GM12874 (cell line): ENCODE measurements around the gene TAPBP.

Experiments
- TF ChIP-seq, protein P1 (sequence below): IDR thresholded peaks from 2 replicates; pipeline ENCODE4 v1.5.1; 2011; ENCODE audit warnings: low read depth, mild to moderate bottlenecking, control low read depth, low read length, moderate library complexity; ENCODE audit not compliant: insufficient read depth

Gene TAPBP

GRCh38 chr6:33336495-33336894 is 22.6 kb upstream of the TAPBP start:
- TF ChIP-seq, protein P1, sequence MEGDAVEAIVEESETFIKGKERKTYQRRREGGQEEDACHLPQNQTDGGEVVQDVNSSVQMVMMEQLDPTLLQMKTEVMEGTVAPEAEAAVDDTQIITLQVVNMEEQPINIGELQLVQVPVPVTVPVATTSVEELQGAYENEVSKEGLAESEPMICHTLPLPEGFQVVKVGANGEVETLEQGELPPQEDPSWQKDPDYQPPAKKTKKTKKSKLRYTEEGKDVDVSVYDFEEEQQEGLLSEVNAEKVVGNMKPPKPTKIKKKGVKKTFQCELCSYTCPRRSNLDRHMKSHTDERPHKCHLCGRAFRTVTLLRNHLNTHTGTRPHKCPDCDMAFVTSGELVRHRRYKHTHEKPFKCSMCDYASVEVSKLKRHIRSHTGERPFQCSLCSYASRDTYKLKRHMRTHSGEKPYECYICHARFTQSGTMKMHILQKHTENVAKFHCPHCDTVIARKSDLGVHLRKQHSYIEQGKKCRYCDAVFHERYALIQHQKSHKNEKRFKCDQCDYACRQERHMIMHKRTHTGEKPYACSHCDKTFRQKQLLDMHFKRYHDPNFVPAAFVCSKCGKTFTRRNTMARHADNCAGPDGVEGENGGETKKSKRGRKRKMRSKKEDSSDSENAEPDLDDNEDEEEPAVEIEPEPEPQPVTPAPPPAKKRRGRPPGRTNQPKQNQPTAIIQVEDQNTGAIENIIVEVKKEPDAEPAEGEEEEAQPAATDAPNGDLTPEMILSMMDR, result no peak

DNA sequence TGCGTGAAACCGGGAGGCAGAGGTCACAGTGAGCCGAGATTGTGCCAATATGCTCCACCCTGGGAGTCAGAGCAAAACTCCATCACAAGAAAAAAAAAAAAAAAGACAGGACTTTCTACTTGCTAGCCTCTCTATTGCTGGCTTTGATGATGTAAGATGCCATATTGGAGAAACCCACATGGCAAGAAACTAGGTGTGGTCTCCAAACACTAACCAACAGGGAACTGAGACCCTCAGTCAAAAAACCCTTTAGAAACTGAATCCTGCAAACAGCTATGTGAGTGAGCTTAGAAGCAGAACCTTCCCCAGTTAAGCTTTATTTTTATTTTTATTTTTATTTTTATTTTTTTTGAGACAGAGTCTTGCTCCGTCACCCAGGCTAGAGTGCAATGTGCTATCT is 22.0 kb upstream of the TAPBP start:
- TF ChIP-seq, protein P1, result no peak

DNA sequence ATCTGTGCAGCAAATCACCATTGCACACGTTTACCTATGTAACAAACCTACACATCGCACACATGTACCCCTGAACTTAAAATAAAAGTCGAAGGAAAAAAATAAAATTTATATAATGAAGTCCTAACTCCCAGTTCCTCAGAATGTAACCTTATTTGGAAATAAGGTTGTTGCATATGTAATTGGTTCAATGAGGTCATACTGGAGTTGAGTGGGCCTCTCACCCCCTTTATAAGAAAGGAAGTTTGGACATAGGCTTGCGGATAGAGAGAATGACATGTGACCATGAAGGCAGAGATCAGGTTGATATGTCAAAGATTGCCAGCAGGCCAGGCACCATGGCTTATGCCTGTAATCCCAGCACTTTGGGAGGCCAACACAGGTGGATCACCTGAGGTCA is 19.8 kb upstream of the TAPBP start:
- TF ChIP-seq, protein P1, result no peak

DNA sequence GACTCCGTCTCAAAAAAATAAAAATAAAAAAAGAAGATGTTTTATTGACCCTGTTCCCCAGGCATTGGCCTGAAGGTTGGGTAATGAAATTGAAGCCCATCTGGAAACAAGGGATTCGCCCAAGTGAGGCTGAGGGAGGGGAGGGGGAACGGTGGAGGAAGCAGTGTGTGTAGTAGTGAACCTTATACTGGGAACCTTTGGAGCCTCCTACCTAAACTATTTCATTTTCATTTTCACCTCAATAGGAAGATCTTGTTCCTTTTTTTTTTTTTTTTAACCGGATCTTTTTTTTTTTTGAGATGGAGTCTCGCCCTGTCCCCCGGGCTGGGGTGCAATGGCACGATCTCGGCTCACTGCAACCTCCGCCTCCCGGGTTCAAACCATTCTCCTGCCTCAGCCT is 16.9 kb upstream of the TAPBP start:
- TF ChIP-seq, protein P1, result no peak

DNA sequence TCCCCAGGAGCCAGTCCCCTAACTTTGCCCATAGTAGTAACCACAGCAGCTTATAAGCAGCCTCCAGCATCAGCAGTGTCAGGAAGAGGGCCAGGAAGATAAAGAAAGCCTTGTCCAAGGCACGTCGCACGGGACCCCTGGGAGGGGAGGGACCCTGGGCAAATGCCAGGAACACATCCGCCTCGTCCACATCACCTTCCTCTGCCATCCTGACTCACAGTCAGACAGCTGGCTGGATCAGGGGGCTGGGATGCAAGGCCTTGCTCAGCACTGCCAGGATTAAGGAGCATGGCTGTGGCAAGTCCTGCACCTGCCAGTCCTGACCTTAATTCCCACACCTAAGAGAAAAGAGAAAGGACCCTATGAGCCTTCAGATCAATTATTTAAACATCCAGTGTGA is 15.2 kb upstream of the TAPBP start:
- TF ChIP-seq, protein P1, result no peak

- TF ChIP-seq, protein P1, result no peak
These were observed 10.2 kb upstream of the TAPBP start for GRCh38 chr6:33324125-33324524.

- TF ChIP-seq, protein P1, result no peak
These were observed 9.7 kb upstream of the TAPBP start for GRCh38 chr6:33323623-33323948.

DNA sequence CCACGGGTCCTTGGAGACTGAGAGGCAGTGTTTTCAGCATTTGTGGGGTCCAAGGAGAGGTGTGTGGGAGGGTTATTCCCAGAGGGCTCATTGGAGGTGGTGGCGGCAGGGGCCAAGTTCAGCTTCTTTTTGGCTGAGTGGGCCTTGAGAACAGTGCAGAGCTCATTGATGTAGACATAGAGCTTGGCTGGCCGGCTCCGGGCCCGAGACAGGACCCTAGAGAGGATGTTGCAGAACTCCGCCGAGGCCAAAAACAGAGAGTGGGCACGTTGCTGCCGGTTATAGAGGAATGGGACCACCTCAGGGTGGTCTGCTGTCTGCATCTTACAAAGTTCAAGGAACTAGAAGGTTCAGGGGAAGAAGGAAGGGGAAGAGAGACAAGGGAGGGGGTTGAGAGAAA is 7.3 kb upstream of the TAPBP start:
- TF ChIP-seq, protein P1, result no peak
